Neuronal stem cell (in vitro differentiated cells): ENCODE measurements around the gene PBRM1.

Experiments
- DNase-seq: peaks from one replicate; pipeline ENCODE4 v3.0.0-alpha.2; 2013; ENCODE audit warnings: low spot score
- H2AFZ ChIP-seq: one replicate; pipeline ENCODE4 v1.6.1; 2013; ENCODE audit warnings: mild to moderate bottlenecking, low read length, inconsistent platforms
- H2AK5ac ChIP-seq: 2 replicates; pipeline ENCODE4 v1.6.1; 2013; ENCODE audit warnings: low read depth, mild to moderate bottlenecking, inconsistent platforms, low read length, moderate library complexity, mixed read lengths
- H2BK120ac ChIP-seq: 2 replicates; pipeline ENCODE4 v1.6.1; 2013; ENCODE audit warnings: low read depth, mild to moderate bottlenecking, inconsistent platforms, low read length, moderate library complexity, mixed read lengths
- H2BK12ac ChIP-seq: one replicate; pipeline ENCODE4 v1.6.1; 2013; ENCODE audit warnings: low read length, inconsistent platforms
- H2BK15ac ChIP-seq: 2 replicates; pipeline ENCODE4 v1.6.1; 2013; ENCODE audit warnings: mild to moderate bottlenecking, low read length, inconsistent platforms, mixed read lengths
- H2BK5ac ChIP-seq: one replicate; pipeline ENCODE4 v1.6.1; 2013; ENCODE audit warnings: inconsistent platforms, mild to moderate bottlenecking, low read length, moderate library complexity
- H3K14ac ChIP-seq: one replicate; pipeline ENCODE4 v1.6.1; 2013; ENCODE audit warnings: low read length, inconsistent platforms
- H3K18ac ChIP-seq: 2 replicates; pipeline ENCODE4 v1.6.1; 2013; ENCODE audit warnings: low read length, inconsistent platforms
- H3K23ac ChIP-seq: 2 replicates; pipeline ENCODE4 v1.6.1; 2013; ENCODE audit warnings: low read depth, mild to moderate bottlenecking, mixed read lengths, low read length, inconsistent platforms; ENCODE audit not compliant: poor library complexity
- H3K27ac ChIP-seq: replicated peaks from 3 replicates; pipeline ENCODE4 v1.5.1; 2013; ENCODE audit warnings: low read length, inconsistent platforms
- H3K27me3 ChIP-seq, 3 experiments: 2 replicates each; pipeline ENCODE4 v1.6.1; 2013; ENCODE audit warnings: low read length in 3 of 3, mild to moderate bottlenecking in 2 of 3, inconsistent platforms in 1 of 3, low read depth in 1 of 3, mixed read lengths in 1 of 3, moderate library complexity in 1 of 3; ENCODE audit not compliant: control insufficient read depth in 3 of 3, insufficient read depth in 3 of 3
- H3K36me3 ChIP-seq, 2 donors: replicated peaks in 1 of 2; 2 replicates each; pipeline ENCODE4 v1.6.1; 2013; ENCODE audit warnings: low read length in 2 of 2; ENCODE audit not compliant: control insufficient read depth in 2 of 2, insufficient read depth in 2 of 2
- H3K4ac ChIP-seq: 2 replicates; pipeline ENCODE4 v1.6.1; 2013; ENCODE audit warnings: inconsistent platforms, mild to moderate bottlenecking, low read length, moderate library complexity
- H3K4me1 ChIP-seq, 2 donors: 1 replicate in 1 of 2; 2 replicates in 1 of 2; pipeline ENCODE4 v1.6.1; 2013; ENCODE audit warnings: low read length in 2 of 2, low read depth in 1 of 2; ENCODE audit not compliant: control insufficient read depth in 2 of 2, insufficient read depth in 1 of 2
- H3K4me2 ChIP-seq: one replicate; pipeline ENCODE4 v1.6.1; 2013; ENCODE audit warnings: mild to moderate bottlenecking, low read length, inconsistent platforms; ENCODE audit not compliant: insufficient read depth, poor library complexity, severe bottlenecking
- H3K4me3 ChIP-seq, 2 donors: 2 replicates each; pipeline ENCODE4 v1.5.1; 2013; ENCODE audit warnings: low read length in 2 of 2, mild to moderate bottlenecking in 2 of 2, inconsistent platforms in 1 of 2, moderate library complexity in 1 of 2
- H3K79me1 ChIP-seq: one replicate; pipeline ENCODE4 v1.6.1; 2013; ENCODE audit warnings: low read depth, mild to moderate bottlenecking, inconsistent platforms, low read length, moderate library complexity
- H3K9ac ChIP-seq: one replicate; pipeline ENCODE4 v1.6.1; 2013; ENCODE audit warnings: mild to moderate bottlenecking, low read depth, low read length, inconsistent platforms; ENCODE audit not compliant: poor library complexity
- H3K9me3 ChIP-seq, 2 donors: replicated peaks in 1 of 2; 2 replicates each; pipeline versions ENCODE3 to v1.6.1; 2013; ENCODE audit warnings: low read length in 2 of 2, mild to moderate bottlenecking in 2 of 2, inconsistent platforms in 1 of 2, low read depth in 1 of 2, mixed read lengths in 1 of 2, moderate library complexity in 1 of 2; ENCODE audit not compliant: control insufficient read depth in 2 of 2, insufficient read depth in 1 of 2
- H4K8ac ChIP-seq: one replicate; pipeline ENCODE4 v1.6.1; 2013; ENCODE audit warnings: low read depth, mild to moderate bottlenecking, inconsistent platforms, low read length, moderate library complexity
- H4K91ac ChIP-seq: one replicate; pipeline ENCODE4 v1.6.1; 2013; ENCODE audit warnings: low read length, low read depth, mild to moderate bottlenecking, inconsistent platforms; ENCODE audit not compliant: poor library complexity
- WGBS, 2 donors: extraction: QIAGEN DNeasy Blood & Tissue Kit; methylation state at CpG; one replicate each; pipeline ENCODE4 v1.1.7; 2013; ENCODE audit warnings: missing lambda C conversion rate in 2 of 2, mixed read lengths in 1 of 2; ENCODE audit not compliant: insufficient read length in 2 of 2, insufficient replicate concordance in 1 of 2; ENCODE audit errors: extremely low coverage in 2 of 2; 5-methylcytosine and 5-hydroxymethylcytosine counted together

Gene PBRM1

DNA sequence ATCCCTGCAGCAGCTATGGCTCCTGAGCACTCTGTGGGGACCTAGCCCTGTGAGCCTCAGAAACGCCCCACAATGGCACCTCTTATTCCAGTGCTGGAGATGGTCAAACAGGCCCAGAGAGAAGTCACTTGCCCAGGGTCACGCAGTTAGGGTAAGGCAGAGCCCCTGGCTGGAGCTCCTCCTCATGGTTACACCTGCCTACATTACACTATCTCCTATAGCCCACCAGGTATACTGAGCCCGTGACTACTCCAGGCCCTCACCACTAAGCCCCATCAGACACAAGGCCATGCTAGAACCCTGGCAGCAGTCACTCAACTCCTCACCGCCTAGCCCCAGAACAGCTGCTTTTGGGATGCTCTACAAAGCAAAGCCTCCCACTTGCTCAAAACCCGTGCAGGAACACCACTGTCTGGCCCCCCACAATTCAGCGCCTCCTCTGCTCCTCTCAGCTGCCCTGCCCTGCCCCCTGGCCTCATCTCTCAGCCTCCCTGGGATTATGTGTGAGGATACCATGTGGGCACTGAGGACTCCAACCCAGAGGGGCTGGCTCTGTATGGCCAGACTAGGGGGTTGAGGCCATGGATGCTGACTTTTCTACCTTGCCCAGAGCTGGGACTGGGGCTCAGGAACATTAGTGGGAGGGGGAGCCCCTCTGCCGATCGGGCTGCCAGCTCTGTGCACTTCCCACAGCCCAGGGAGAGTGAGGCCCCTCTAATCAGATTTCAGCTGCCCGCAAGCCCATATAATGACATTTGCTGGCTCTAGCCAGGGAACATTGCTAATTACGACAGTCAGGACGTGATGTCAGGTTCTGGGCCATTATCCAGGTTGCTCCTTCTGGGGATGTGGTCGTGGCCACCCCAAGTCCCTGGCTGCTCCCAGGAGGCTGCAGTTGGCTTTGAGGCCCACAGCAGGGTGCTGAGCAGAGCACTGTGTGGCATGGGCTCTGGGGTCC, 156.1 kb downstream of the PBRM1 start:
- WGBS, 2 donors = no CpG with 5 or more reads among the region's 12 CpGs
- H3K36me3 ChIP-seq = peaks cover 43 to 49% of the 10 kb centered on the region in 2 donors
- H3K27ac ChIP-seq = no peak overlapping the region

DNA sequence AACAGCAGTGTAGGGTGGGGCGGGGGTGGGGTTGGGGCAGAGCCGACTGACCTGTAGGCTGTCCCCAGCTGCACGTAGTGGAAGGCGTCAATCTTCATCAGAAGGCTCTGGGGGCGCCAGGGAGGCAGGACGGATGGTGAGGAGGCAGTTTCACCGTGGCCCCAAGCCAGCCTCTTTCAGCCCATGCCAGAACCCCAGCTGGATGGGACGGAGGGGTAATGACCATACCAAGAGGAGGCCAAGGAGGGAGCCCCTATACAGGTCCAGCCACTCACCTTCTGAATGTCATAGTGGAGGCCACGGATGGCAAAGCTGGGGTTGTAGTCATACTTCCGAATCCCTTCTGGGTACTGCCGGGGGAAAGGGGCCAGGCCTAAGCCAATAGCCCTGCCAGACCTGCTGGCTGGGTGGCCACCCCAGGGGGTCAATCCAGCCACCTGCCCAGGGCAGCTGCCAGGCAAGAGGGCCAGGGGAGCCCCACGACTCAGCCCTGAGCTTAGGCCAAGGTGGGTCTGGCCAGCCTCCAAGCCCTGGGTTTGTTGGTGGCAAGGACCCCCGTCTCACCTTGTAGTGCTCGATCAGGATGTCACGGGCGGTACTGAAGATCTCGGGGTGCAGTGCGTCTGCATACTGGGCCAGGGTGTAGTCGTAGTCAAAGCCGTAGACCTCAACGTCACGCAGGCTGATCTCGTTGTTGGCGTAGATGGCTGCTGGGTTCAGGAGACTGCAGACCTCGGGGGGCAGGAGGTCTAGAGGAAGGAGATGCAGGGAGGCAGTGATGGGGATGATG, 156.9 kb downstream of the PBRM1 start:
- peaks cover 51 to 58% of the 10 kb centered on the region in 2 donors for H3K36me3 ChIP-seq
- H3K4ac ChIP-seq = no peak overlapping the region
- H2AK5ac ChIP-seq = no peak overlapping the region
- H3K14ac ChIP-seq = no peak overlapping the region
- no peak overlapping the region for H3K4me3 ChIP-seq
- H2BK5ac ChIP-seq = no peak overlapping the region
- H2AFZ ChIP-seq = no peak overlapping the region
- H2BK15ac ChIP-seq = peak overlapping the region; percentile 18
- no peak overlapping the region for H3K23ac ChIP-seq
- H2BK120ac ChIP-seq = no peak overlapping the region
- peaks cover 22 to 32% of the 10 kb centered on the region in 2 donors for H3K4me1 ChIP-seq
- no peak overlapping the region for H3K4me2 ChIP-seq
- H3K9me3 ChIP-seq = no peaks in the 10 kb centered on the region
- no peak overlapping the region for H4K91ac ChIP-seq
- no peak overlapping the region for H3K18ac ChIP-seq
- no peak overlapping the region for H2BK12ac ChIP-seq
- peaks cover 22% of the 10 kb centered on the region for H3K79me1 ChIP-seq
- peak overlapping the region; percentile 23 for H4K8ac ChIP-seq
- no CpG with 5 or more reads among the region's 25 CpGs for WGBS, 2 donors
- H3K27me3 ChIP-seq = no peaks in the 10 kb centered on the region
- DNase-seq = no peak
- H3K9ac ChIP-seq = peak overlapping the region; percentile 35
- no peak overlapping the region for H3K27ac ChIP-seq

More for the DNA sequence above, 156.1 kb downstream of the PBRM1 start:
- Histone ChIP-seq H2BK12ac (no peak overlapping the region), H2AFZ (no peak overlapping the region), H3K4me1 (peaks cover 25 to 32% of the 10 kb centered on the region in 2 donors), H3K18ac (no peak overlapping the region), H3K4ac (no peak overlapping the region), H3K14ac (no peak overlapping the region), H2BK15ac (peak overlapping the region; percentile 18), H4K8ac (no peak overlapping the region), H2BK120ac (no peak overlapping the region), H3K4me2 (no peak overlapping the region), H3K27me3 (no peaks in the 10 kb centered on the region), H2BK5ac (no peak overlapping the region), H4K91ac (no peak overlapping the region), H2AK5ac (no peak overlapping the region), H3K9ac (peak overlapping the region; percentile 66), H3K79me1 (peaks cover 22% of the 10 kb centered on the region), H3K23ac (peak overlapping the region; percentile 76), H3K9me3 (no peaks in the 10 kb centered on the region), H3K4me3 (peak overlapping the region in 1 of 2 donors; percentile 12)
- DNase-seq = no peak

DNA sequence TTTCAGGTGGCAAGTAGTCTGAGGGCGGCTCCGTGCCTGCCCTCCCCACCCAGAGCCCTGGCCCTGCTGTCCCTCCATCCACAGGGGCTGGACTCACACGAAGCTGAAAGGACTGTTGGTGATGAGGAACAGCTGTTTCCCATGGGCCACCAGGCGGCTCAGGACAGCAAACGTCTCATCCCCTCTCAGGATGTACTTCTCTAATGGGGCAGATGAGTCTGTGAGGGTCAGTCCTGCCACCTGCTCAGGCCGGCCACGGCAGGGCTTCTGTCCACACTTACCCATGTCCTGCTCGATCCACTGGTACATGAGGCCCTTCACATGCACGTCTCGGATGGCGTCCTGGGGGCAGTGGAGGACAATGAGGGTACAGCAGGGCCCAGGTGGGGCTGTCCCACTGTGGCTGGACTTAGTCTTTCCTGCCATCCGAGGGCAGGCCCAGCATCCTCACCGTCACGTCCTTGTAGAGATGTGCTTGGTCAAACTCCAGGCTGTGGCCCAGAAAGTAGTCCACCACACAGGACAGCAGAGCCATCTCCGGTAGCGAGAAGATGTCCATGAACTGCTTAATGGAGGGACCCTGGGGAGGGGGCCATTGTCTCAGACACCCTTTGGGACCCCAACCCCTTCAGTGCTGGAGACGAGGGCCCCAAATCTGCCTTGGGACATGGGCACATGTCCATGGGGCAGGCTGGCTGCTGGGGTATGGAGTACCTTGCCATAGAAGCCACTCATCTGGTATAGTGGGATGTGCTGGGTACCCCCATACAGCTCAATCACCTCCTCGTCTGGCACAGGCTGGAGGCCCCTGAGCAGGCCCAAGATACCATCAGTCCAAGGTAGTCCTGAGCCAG, 157.8 kb downstream of the PBRM1 start:
- Histone ChIP-seq H3K4ac (no peak overlapping the region), H2AK5ac (no peak overlapping the region), H4K91ac (no peak overlapping the region), H3K79me1 (peaks cover 22% of the 10 kb centered on the region), H2BK120ac (no peak overlapping the region), H2BK12ac (no peak overlapping the region), H2AFZ (no peak overlapping the region), H3K9ac (peak overlapping the region; percentile 1), H4K8ac (no peak overlapping the region), H3K14ac (no peak overlapping the region), H3K27me3 (no peaks in the 10 kb centered on the region), H2BK5ac (no peak overlapping the region), H3K36me3 (peaks cover 54 to 59% of the 10 kb centered on the region in 2 donors), H3K4me2 (no peak overlapping the region), H3K9me3 (no peaks in the 10 kb centered on the region), H3K4me1 (peaks cover 22 to 32% of the 10 kb centered on the region in 2 donors), H2BK15ac (no peak overlapping the region), H3K23ac (peak overlapping the region; percentile 75), H3K18ac (no peak overlapping the region), H3K27ac (no peak overlapping the region), H3K4me3 (peak overlapping the region in 1 of 2 donors; percentile 32)
- WGBS, 2 donors = no CpG with 5 or more reads among the region's 18 CpGs
- DNase-seq = no peak
